Neural progenitor cell (in vitro differentiated cells): ENCODE results near the gene PCCA.

Experiments used
- EZH2 ChIP-seq: fragments of 200-600 bp; sonication (generic); IDR thresholded peaks from 2 replicates; pipeline ENCODE4 v1.6.1; 2017; ENCODE audit warnings: antibody characterized with exemption, mild to moderate bottlenecking, moderate library complexity
- TF ChIP-seq, protein P1 (sequence below): fragments of 200-600 bp; sonication (generic); IDR thresholded peaks from 2 replicates; pipeline ENCODE4 v1.5.1; 2017; ENCODE audit warnings: antibody characterized with exemption, mild to moderate bottlenecking

DNA sequence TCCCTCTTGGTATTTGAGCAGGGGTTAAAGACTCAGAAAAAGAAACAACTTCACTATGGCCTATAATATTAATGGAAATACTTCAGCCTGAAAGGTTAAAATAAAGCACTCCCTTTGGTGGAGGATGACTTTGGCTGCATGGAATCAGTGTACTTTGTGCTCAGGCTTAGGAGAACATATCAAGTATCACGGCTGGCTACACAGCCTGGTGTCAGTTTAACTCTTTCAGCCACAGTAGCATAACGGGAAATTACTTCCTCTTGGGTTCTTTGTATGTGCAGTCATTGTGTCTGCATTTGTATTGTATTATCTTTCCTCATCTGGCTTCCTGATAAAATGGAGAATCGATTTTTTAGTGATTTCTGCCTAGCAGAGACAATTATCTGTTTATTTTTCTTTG is 260.7 kb downstream of the PCCA start:
- TF ChIP-seq, protein P1, sequence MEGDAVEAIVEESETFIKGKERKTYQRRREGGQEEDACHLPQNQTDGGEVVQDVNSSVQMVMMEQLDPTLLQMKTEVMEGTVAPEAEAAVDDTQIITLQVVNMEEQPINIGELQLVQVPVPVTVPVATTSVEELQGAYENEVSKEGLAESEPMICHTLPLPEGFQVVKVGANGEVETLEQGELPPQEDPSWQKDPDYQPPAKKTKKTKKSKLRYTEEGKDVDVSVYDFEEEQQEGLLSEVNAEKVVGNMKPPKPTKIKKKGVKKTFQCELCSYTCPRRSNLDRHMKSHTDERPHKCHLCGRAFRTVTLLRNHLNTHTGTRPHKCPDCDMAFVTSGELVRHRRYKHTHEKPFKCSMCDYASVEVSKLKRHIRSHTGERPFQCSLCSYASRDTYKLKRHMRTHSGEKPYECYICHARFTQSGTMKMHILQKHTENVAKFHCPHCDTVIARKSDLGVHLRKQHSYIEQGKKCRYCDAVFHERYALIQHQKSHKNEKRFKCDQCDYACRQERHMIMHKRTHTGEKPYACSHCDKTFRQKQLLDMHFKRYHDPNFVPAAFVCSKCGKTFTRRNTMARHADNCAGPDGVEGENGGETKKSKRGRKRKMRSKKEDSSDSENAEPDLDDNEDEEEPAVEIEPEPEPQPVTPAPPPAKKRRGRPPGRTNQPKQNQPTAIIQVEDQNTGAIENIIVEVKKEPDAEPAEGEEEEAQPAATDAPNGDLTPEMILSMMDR: no peak
- TF ChIP-seq EZH2: no peak
